Measurements from ENCODE around the gene RNASEL.

DNA sequence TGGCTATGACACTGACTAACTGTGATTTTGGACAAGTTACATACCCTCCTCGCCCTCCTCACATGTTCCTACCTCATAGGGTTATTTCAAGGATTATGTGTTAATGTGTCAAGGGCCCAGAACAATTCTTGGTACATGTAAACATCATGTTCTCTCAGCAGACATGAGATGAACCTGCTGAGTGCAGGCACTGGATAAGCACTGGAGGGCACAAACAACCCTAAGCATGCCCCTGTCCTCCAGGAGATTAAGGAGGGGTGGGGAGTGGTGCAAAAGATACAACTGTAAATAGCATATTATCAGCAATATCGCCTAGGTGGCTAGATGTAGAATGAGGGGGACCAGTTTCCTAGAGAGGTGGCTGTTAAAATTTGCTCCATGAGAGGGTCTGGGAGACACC lies 32.9 kb upstream of the RNASEL start:
- TF ChIP-seq ZNF274 (IDR thresholded peaks at IDR 0.05; ENCODE audit: low read depth, low read length) (no peak), YY1 (IDR thresholded peaks at IDR 0.05; ENCODE audit: insufficient read depth, insufficient read length) (no peak)

Measured in NT2/D1 (cell line).